SJCRH30 (cell line): ENCODE measurements around the gene NDUFAF2. TPM values are rescaled to one million over a fixed set of nuclear protein-coding genes. Genes with fewer than 3 reads are reported as not detected.
"Not testable (repeated sequence)": the region's sequence is repeated elsewhere in the genome, so short reads cannot be mapped to it uniquely, and the experiment has no call there.

Experiments used
- DNase-seq, 2 experiments: peaks; one replicate each; pipeline ENCODE4 v3.0.0-alpha.2; 2015 to 2020
- H3K27ac ChIP-seq: fragments of 250-450 bp; sonication (Bioruptor Pico); 2 replicates; pipeline ENCODE4 v1.5.1; 2020; ENCODE audit warnings: mild to moderate bottlenecking, moderate library complexity
- H3K27me3 ChIP-seq: fragments of 250-450 bp; sonication (Bioruptor Pico); 2 replicates; pipeline ENCODE4 v1.5.1; 2020; ENCODE audit warnings: mild to moderate bottlenecking, moderate library complexity
- H3K36me3 ChIP-seq: fragments of 250-450 bp; sonication (Bioruptor Pico); 2 replicates; pipeline ENCODE4 v1.5.1; 2020; ENCODE audit warnings: mild to moderate bottlenecking, moderate library complexity
- H3K4me1 ChIP-seq: fragments of 250-450 bp; sonication (Bioruptor Pico); 2 replicates; pipeline ENCODE4 v1.5.1; 2020; ENCODE audit warnings: mild to moderate bottlenecking, moderate library complexity
- H3K4me3 ChIP-seq: fragments of 250-450 bp; sonication (Bioruptor Pico); 2 replicates; pipeline ENCODE4 v1.5.1; 2020; ENCODE audit warnings: mild to moderate bottlenecking, moderate library complexity
- H3K9me3 ChIP-seq: fragments of 250-450 bp; sonication (Bioruptor Pico); replicated peaks from 2 replicates; pipeline ENCODE4 v1.5.1; 2020; ENCODE audit warnings: mild to moderate bottlenecking, moderate library complexity
- total RNA-seq: library from RNA; depleted of rRNA; stranded (reverse); fragments of >200 nt; shearing (Covaris generic); gene quantifications from 2 replicates; pipeline ENCODE4 v1.2.3, GENCODE V29; 2014

NDUFAF2 gene
- total RNA-seq, 1 experiment from 2014 or later: 59.8 TPM

DNA sequence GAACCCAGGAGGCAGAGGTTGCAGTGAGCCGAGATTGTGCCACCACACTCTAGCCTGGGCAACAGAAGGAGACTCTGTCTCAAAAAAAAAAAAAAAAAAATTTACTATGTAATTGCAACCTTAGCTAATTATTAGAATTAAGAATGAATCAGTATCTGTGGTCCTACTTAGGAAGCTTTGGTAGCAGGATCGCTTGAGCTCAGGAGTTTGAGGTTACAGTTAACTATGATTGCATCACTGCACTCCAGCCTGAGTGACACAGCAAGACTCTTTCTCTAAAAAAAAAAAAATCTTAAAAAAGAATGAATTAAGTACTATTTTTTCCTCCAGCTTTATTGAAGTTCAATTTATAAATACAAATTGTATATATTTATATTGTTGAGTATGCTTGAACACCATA is 16.7 kb downstream of the NDUFAF2 start:
- H3K27ac ChIP-seq: no peak overlapping the region
- no peak for DNase-seq
- no peak overlapping the region for H3K4me3 ChIP-seq
- no peaks in the 10 kb centered on the region for H3K9me3 ChIP-seq
- no peaks in the 10 kb centered on the region for H3K27me3 ChIP-seq
- H3K36me3 ChIP-seq: no peaks in the 10 kb centered on the region
- H3K4me1 ChIP-seq: no peaks in the 10 kb centered on the region

DNA sequence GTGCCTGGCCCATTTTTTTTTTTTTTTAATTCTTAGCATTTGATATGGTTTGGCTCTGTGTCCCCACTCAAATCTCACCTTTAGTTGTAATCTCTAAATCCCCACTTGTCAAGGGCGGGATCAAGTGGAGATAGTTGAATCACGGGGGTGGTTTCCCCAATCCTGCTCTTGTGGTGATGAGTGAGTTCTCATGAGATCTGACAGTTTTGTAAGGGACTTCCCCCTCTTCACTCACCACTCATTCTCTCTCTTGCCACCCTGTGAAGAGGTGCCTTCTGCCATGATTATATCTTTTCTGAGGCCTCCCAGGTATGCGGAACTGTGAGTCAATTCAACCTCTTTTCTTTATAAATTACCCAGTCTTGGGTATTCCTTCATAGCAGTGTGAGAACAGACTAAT is 27.2 kb downstream of the NDUFAF2 start:
- DNase-seq: no peak
- no peak overlapping the region for H3K4me3 ChIP-seq

DNA sequence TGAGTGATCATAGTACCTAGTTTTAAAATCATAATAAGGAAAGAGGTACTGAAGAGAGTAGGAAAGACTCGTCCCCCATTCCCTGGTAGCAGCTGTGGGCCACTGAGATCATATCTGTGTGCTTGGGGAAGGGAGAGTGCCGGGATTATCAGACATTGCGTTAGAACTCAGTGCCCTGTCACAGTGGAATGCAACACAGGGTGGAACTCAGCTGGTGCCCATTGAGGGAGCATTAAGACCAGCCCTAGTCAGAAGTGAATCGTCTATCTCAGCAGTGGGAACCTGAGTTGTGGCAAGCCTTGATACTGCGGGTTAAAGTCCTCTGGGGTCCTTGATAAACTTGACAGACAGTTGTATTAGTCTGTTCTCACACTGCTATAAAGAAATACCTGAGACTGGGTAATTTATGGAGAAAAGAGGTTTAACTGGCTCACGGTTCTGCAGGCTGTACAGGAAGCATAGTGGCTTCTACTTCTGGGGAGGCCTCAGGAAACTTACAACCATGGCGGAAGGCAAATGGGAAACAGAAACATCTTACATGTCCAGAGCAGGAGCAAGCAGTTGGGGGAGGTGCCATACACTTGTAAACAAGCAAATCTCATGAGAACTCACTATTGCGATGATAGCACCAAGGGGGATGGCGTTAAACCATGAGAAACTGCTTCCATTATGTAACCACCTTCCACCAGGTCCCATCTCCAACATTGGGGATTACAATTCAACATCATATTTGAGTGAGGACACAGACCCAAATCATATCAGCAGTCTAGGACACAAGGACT is 33.1 kb downstream of the NDUFAF2 start:
- Histone ChIP-seq H3K4me1 (no peaks in the 10 kb centered on the region), H3K27ac (no peak overlapping the region), H3K4me3 (no peak overlapping the region), H3K9me3 (no peaks in the 10 kb centered on the region), H3K27me3 (no peaks in the 10 kb centered on the region), H3K36me3 (no peaks in the 10 kb centered on the region)
- DNase-seq: no peak

More for the DNA sequence above, 27.2 kb downstream of the NDUFAF2 start:
- Histone ChIP-seq H3K9me3 (no peaks in the 10 kb centered on the region; the same call in 1 of the 2 replicates), H3K27me3 (no peaks in the 10 kb centered on the region), H3K36me3 (no peaks in the 10 kb centered on the region), H3K4me1 (no peaks in the 10 kb centered on the region), H3K27ac (no peak overlapping the region)

DNA sequence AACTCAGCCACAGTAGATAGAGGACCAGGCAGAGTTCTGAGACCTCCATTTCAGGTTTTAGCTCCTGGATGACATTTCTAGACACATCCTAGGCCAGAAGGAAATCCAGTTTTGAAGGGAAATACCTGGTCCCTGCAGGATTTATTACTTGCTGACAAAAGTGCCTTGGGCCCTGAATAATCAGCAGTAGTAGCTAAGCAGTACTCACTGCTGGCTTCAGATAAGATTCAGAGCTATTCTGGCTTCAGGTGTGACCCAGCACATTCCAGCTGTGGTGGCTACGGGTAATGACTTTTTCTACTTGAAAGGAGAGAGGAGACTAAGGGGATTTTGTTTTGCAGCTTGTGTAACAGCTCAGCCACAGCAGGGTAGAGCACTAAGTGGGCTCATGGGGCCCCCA is 34.0 kb downstream of the NDUFAF2 start:
- Histone ChIP-seq H3K4me1 (no peaks in the 10 kb centered on the region), H3K36me3 (no peaks in the 10 kb centered on the region), H3K27ac (no peak overlapping the region)

DNA sequence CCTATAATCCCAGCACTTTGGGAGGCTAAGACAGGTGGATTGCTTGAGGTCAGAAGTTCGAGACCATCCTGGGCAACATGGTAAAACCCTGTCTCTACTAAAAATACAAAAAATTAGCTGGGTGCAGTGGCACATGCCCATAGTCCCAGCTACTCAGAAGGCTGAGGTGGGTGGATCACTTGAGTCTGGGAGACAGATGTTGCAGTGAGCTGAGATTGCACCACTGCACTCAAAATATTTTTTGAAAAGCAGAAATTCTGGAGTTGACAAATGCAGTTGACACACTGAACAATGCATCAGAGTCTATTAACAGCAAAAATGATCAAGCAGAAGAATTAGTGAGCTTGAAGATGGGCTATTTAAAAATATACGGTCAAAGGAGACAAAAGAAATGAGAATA is 35.5 kb downstream of the NDUFAF2 start:
- DNase-seq: no peak
- Histone ChIP-seq H3K27ac (no peak overlapping the region), H3K9me3 (no peaks in the 10 kb centered on the region), H3K4me1 (no peaks in the 10 kb centered on the region), H3K27me3 (no peaks in the 10 kb centered on the region), H3K36me3 (no peaks in the 10 kb centered on the region), H3K4me3 (no peak overlapping the region)

More for the DNA sequence above, 34.0 kb downstream of the NDUFAF2 start:
- H3K4me3 ChIP-seq: no peak overlapping the region
- H3K9me3 ChIP-seq: no peaks in the 10 kb centered on the region
- no peaks in the 10 kb centered on the region for H3K27me3 ChIP-seq
- no peak for DNase-seq

DNA sequence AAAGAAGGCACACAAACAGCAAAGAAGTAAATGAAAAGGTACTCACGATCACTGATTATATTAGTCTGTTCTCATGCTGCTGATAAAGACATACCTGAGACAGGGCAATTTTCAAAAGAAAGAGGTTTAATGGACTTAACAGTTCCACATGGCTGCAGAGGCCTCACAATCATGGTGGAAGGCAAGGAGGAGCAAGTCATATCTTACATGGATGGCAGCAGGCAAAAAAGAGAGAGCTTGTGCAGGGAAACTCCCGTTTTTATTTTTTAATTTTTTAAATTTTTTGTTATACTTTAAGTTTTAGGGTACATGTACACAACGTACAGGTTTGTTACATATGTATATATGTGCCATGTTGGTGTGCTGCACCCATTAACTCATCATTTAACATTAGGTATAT is 37.1 kb downstream of the NDUFAF2 start:
- not testable (repeated sequence) for H3K27me3 ChIP-seq, DNase-seq, H3K27ac ChIP-seq, H3K9me3 ChIP-seq, H3K36me3 ChIP-seq, H3K4me3 ChIP-seq, H3K4me1 ChIP-seq

DNA sequence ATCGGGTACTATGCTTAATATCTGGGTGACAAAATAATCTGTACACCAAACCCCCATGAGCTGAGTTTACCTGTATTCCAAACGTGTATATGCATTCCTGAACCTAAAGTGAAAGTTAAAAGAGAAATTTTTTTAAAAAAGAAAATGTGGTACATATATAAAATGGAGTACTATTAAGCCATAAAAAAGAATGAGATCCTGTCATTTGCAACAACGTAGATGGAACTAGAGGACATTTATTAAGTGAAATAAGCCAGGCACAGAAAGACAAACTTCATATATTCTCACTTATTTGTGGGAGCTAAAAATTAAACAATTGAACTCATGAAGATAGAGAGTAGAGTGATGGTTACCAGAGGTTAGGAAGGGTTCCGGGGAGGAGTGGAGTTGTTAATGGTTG is 44.8 kb downstream of the NDUFAF2 start:
- Histone ChIP-seq H3K27ac (no peak overlapping the region), H3K4me3 (no peak overlapping the region), H3K36me3 (no peaks in the 10 kb centered on the region; the same call in 1 of the 2 replicates), H3K27me3 (no peaks in the 10 kb centered on the region), H3K9me3 (no peaks in the 10 kb centered on the region), H3K4me1 (no peaks in the 10 kb centered on the region)
- DNase-seq: no peak

DNA sequence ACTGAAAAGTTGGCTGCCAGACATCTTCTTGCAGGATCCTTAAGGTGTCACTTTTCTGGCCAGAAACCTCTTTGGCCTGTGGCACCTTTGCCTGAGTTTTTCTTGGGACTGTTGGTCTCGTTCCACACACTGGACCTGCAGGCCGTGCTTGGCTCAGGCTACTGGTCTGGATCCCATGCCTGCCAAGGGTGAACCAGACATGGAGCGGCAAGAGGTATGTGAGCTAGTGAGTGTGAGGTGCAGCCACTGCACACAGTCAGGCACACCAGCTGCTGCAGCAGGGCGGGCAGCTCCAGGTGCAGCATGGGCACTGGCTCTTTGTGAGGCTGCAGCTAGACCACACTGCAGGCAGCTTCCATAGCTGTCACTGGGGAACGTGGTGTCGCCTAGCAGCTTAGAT is 47.9 kb downstream of the NDUFAF2 start:
- Histone ChIP-seq H3K4me3 (no peak overlapping the region), H3K9me3 (no peaks in the 10 kb centered on the region), H3K36me3 (no peaks in the 10 kb centered on the region; the same call in 1 of the 2 replicates), H3K27me3 (no peaks in the 10 kb centered on the region), H3K4me1 (no peaks in the 10 kb centered on the region), H3K27ac (no peak overlapping the region)
- no peak for DNase-seq

DNA sequence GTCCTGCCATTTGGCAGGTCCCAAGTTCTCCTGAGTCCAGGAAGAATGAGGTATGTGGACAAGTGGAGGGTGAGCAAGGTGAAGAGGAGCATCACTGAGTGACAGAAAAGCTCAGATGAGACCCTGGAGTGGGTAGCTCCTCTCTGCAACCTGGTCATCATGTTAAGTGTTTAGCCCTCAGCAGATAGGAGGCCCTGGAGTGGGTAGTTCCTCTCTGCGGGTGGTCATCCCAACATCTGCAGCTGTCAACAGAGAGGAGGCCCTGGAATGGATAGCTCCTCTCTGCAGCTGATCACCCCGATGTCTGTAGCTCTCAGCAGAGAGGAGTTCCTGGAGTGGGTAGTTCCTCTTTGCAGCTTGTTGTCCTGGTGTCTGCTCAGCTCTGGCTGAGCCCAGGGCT is 48.4 kb downstream of the NDUFAF2 start:
- H3K4me3 ChIP-seq: no peak overlapping the region
- DNase-seq: no peak
- no peaks in the 10 kb centered on the region; the same call in 1 of the 2 replicates for H3K36me3 ChIP-seq
- H3K27me3 ChIP-seq: no peaks in the 10 kb centered on the region
- H3K27ac ChIP-seq: no peak overlapping the region
- H3K4me1 ChIP-seq: no peaks in the 10 kb centered on the region
- H3K9me3 ChIP-seq: no peaks in the 10 kb centered on the region

DNA sequence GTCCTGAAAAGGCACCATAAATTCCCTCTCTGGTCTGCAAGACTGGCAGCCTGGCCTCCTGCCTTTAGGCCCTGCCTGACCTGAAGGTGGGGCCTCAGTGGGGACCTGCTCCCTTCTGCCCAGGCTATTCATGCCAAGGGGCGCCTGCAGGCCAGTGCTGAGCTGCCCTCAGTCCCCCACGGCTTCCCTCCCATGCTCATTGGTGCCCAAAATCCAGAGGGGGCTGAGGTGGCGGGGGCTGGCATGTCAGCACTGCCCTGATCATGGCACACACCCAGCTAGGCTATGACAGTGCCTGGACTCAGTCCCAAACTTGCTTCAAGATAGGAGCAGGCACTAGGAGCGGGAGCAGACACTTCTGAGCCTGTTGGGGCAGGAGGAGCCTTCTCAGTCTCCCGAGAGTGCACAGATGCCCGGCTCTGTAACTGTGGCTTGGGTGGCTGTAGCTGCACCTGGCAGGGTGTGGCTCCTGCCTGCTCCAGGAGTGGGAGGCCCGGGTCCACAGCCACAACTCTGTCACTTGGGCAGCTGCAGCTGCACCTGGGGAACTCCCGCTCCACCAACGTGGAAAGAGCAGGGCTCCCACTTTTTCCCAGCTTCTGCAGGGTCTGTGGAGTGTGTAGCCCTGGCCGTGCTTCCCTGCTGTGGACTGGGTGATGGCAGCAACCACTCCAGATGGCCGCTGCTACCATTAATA is 49.0 kb downstream of the NDUFAF2 start:
- Histone ChIP-seq H3K27me3 (no peaks in the 10 kb centered on the region), H3K27ac (no peak overlapping the region), H3K4me1 (no peaks in the 10 kb centered on the region), H3K36me3 (no peaks in the 10 kb centered on the region; the same call in 1 of the 2 replicates), H3K4me3 (no peak overlapping the region), H3K9me3 (no peaks in the 10 kb centered on the region)
- no peak for DNase-seq

DNA sequence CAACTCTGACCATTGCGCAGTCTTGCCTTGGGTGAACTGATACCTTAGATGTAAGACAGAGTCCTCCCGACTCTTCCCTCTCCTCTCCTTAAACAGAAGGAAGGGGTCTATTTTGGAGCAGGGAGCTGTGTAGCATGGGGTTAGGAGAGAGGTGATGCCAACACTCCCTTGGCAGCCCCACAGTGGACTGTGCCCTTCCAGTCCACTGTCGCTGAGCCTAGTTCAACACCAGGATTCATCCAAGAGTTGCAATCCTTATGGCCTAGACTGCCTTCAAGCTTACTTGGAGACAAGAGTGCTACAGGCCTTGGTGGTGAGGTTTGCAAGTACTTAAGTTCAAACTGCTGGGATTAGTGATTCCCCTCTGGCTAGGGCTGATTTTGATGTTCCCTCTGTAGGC is 51.4 kb downstream of the NDUFAF2 start:
- H3K27me3 ChIP-seq: no peaks in the 10 kb centered on the region

DNA sequence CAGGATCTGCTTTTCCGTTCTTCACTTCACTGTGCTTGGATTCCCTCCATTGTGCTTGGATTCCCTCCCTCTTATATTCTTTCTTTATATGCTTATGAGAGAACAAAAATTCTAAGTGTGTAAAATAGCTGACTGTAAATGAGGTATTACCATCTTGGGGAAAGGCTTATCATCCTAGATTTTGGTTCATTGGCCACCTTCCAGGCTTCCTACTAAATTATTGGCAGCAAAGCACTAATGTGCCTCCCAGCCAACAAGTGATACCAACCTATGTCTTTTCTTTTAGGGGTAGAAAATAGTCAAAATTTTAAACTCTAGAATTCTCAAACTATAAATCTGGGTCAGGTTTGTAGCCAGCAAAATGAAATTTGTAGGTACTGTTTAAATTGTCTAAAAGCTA is 52.7 kb downstream of the NDUFAF2 start:
- DNase-seq: no peak
- H3K36me3 ChIP-seq: no peaks in the 10 kb centered on the region
- no peaks in the 10 kb centered on the region for H3K4me1 ChIP-seq
- no peak overlapping the region for H3K4me3 ChIP-seq
- no peaks in the 10 kb centered on the region for H3K27me3 ChIP-seq
- H3K9me3 ChIP-seq: no peaks in the 10 kb centered on the region
- no peak overlapping the region for H3K27ac ChIP-seq

More for the DNA sequence above, 51.4 kb downstream of the NDUFAF2 start:
- H3K9me3 ChIP-seq: no peaks in the 10 kb centered on the region
- DNase-seq: no peak
- H3K27ac ChIP-seq: no peak overlapping the region
- H3K4me3 ChIP-seq: no peak overlapping the region
- H3K4me1 ChIP-seq: no peaks in the 10 kb centered on the region
- H3K36me3 ChIP-seq: no peaks in the 10 kb centered on the region

DNA sequence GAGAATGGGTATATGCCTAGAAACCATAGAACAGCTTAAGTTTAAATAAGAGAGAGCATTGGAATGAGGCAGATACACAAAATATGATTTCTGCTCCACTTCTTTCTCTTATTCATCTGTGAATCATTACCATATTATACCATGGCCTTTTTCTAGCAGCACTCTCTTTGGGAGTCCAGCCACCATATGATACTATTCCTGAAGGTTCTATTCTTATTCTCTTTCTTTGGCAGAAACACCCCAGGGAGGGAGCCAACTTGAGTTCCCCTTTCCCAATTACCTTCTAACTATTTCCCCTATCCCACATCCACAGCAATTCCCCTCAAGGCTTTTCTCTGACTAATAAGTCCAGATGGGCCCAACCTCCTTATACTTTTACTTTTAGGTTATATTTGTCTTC is 55.9 kb downstream of the NDUFAF2 start:
- Histone ChIP-seq H3K4me1 (no peaks in the 10 kb centered on the region), H3K36me3 (no peaks in the 10 kb centered on the region), H3K27ac (no peak overlapping the region), H3K27me3 (no peaks in the 10 kb centered on the region), H3K4me3 (no peak overlapping the region), H3K9me3 (no peaks in the 10 kb centered on the region)
- no peak for DNase-seq

DNA sequence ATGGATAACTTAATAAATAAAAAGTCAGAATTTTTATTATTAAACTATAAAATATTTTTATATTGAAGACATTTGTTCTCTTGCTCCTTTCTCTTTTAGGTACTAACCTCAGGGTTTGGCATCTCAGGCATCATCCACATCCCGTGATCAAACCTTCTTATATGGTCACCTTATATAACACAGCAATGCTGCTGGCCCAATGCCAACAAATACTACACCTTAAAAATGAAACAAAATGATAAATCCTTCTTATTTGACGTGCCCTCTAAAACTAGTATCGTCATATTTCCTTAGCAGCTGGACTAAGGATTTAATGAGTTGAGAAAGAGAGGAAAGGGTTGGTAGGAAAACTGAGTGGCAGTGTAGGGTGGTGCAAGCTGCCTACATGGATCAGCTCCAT is 56.6 kb downstream of the NDUFAF2 start:
- Histone ChIP-seq H3K9me3 (0 out of 2 replicates have a peak, but pooled peaks cover 1% of the 10 kb centered on the region), H3K27me3 (no peaks in the 10 kb centered on the region), H3K27ac (no peak overlapping the region), H3K36me3 (no peaks in the 10 kb centered on the region), H3K4me1 (no peaks in the 10 kb centered on the region), H3K4me3 (no peak overlapping the region)
- no peak for DNase-seq

DNA sequence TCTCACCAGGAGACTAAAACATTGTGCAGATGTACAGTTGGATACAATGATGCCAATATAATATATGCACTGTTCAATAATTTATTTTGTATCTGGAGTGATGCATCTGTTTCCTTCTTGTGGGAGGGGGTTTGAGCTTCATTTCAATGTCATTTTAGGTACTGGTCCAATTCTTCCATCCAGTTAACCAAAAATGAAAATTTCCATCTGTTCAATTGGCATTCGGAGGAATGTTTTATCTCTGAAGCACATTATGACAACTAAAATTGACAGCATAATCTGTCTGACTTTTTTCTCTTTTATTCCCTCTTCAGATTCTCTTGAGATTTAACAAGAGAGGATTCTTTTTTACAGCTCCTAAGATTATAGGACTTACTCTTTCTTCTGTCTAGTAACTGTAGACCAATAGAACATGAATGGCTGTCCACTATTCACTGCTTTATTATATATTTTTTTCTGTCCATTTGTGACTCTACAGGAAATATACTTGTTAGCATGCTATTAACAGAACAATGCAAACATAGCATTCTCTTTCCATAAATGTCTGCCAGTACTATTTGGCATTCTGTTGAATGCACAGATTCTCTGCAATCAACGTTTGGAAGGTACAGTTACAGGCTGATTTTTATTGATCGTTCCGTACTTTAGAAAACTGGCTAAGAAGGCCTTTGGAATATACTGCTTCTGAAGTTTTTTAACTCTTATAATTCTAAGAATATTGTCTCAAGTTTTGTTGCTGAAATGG is 57.8 kb downstream of the NDUFAF2 start:
- no peak overlapping the region for H3K4me3 ChIP-seq
- no peak for DNase-seq
- 0 out of 2 replicates have a peak, but pooled peaks cover 3% of the 10 kb centered on the region for H3K9me3 ChIP-seq
- no peaks in the 10 kb centered on the region for H3K27me3 ChIP-seq
- H3K36me3 ChIP-seq: no peaks in the 10 kb centered on the region
- no peaks in the 10 kb centered on the region for H3K4me1 ChIP-seq
- no peak overlapping the region for H3K27ac ChIP-seq
